MCF 10A (cell line): Measurements from ENCODE around the gene DIP2C. TPM values are rescaled to one million over a fixed set of nuclear protein-coding genes. Genes with fewer than 3 reads are reported as not detected.

Experiments used
- BruUV-seq: library from RNA; stranded (reverse); fragments of 400-500 nt; replicated peaks from 2 replicates; lab custom pipeline; 2021; lab: Mats Ljungman, UMichigan
- CTCF ChIA-PET: fragments of 300-600 bp; sonication (Branson Sonifier 250); formaldehyde crosslinking; extraction: SDS; loops from one replicate; lab custom pipeline; 2021; ENCODE audit warnings: antibody characterized with exemption, inconsistent platforms; lab: Yijun Ruan, JAX
- POLR2A ChIA-PET: fragments of 300-600, 350-650 bp; sonication (Branson Sonifier 250); formaldehyde crosslinking; extraction: SDS; loops from one replicate; lab custom pipeline; 2020; ENCODE audit warnings: antibody characterized with exemption, inconsistent platforms; lab: Yijun Ruan, JAX
- DNase-seq: peaks from one replicate; pipeline ENCODE4 v3.0.0-alpha.2; 2018; ENCODE audit not compliant: unreplicated experiment
- H3K27ac Mint-ChIP-seq: one replicate; pipeline ENCODE4 v1.8.0; 2022; ENCODE audit warnings: mild to moderate bottlenecking, low read depth, mixed read lengths; ENCODE audit not compliant: unreplicated experiment
- H3K27me3 Mint-ChIP-seq: one replicate; pipeline ENCODE4 v1.8.0; 2022; ENCODE audit warnings: mixed read lengths; ENCODE audit not compliant: insufficient read depth, unreplicated experiment
- H3K36me3 Mint-ChIP-seq: one replicate; pipeline ENCODE4 v1.8.0; 2022; ENCODE audit warnings: mild to moderate bottlenecking, moderate library complexity, mixed read lengths; ENCODE audit not compliant: insufficient read depth, unreplicated experiment
- H3K4me1 Mint-ChIP-seq: one replicate; pipeline ENCODE4 v1.8.0; 2022; ENCODE audit warnings: mixed read lengths; ENCODE audit not compliant: insufficient read depth, unreplicated experiment
- H3K4me3 Mint-ChIP-seq: one replicate; pipeline ENCODE4 v1.8.0; 2022; ENCODE audit warnings: mild to moderate bottlenecking, moderate library complexity, mixed read lengths; ENCODE audit not compliant: unreplicated experiment
- H3K9me3 Mint-ChIP-seq: one replicate; pipeline ENCODE4 v1.8.0; 2022; ENCODE audit warnings: mixed read lengths; ENCODE audit not compliant: unreplicated experiment
- intact Hi-C: fragments of 100-400 bp; cut with micrococcal nuclease; formaldehyde crosslinking; loops from 2 replicates; pipeline ENCODE4 v1.14.1; 2022
- total RNA-seq: library from RNA; stranded (reverse); gene quantifications from 2 replicates; pipeline ENCODE4 v1.2.3, GENCODE V29; 2022
- TF ChIP-seq, protein P1 (sequence below): fragments of 200-600 bp; IDR thresholded peaks from one replicate; pipeline ENCODE4 v1.8.0; 2022; ENCODE audit warnings: antibody characterized with exemption, mild to moderate bottlenecking; ENCODE audit not compliant: unreplicated experiment

The DIP2C gene
- total RNA-seq, 1 experiment from 2014 or later = 0.37 TPM

DNA sequence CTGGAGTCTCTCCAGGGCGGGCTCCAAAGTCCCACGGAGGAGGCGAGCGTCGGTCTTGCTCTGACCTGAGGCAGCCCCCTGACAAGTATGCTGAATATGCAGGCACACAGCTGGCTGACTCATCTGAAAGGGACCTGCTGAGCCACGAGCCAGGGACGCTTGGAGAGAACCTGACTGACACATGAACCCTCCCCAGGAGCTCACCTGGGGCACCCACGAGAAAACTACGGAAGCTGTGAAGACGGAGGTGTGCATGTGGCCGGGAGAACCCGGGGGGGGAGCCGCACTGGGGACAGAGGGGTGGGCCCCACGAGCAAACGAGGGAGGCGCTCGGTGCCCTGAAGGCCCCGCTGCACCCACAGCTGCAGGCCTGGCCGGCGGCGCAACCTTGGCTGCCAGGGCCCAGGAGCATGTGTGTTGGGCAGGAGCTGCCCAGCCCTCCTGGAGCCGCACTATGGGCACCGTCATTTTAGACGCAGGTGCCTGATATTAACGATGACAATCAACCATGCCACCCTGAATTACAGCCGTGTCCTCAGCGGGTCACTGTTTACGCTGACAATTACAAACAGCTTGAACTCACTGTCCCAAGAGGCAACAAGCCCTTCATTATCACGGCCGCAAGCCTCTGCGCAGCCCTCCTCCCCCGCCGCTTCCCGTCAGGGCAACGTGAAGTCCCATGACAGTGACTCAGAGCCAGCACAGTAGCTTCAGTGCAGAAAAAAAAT is 64.7 kb downstream of the DIP2C start:
- Mint-ChIP-seq H3K4me1 (no peaks in the 10 kb centered on the region), H3K36me3 (no peaks in the 10 kb centered on the region), H3K27ac (no peak overlapping the region), H3K27me3 (peaks cover 44% of the 10 kb centered on the region), H3K9me3 (no peaks in the 10 kb centered on the region), H3K4me3 (no peak overlapping the region)
- intact Hi-C loops = no loop called here
- no TSS peak for BruUV-seq
- POLR2A ChIA-PET = no interaction called here
- CTCF ChIA-PET = interaction anchor here (0.6 kb wide), 1 partner anchor 366 kb away, joined by 3 read pairs; no protein-coding TSS in a partner anchor
- peak; percentile 4 for DNase-seq
- TF ChIP-seq, protein P1, sequence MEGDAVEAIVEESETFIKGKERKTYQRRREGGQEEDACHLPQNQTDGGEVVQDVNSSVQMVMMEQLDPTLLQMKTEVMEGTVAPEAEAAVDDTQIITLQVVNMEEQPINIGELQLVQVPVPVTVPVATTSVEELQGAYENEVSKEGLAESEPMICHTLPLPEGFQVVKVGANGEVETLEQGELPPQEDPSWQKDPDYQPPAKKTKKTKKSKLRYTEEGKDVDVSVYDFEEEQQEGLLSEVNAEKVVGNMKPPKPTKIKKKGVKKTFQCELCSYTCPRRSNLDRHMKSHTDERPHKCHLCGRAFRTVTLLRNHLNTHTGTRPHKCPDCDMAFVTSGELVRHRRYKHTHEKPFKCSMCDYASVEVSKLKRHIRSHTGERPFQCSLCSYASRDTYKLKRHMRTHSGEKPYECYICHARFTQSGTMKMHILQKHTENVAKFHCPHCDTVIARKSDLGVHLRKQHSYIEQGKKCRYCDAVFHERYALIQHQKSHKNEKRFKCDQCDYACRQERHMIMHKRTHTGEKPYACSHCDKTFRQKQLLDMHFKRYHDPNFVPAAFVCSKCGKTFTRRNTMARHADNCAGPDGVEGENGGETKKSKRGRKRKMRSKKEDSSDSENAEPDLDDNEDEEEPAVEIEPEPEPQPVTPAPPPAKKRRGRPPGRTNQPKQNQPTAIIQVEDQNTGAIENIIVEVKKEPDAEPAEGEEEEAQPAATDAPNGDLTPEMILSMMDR = no peak

DNA sequence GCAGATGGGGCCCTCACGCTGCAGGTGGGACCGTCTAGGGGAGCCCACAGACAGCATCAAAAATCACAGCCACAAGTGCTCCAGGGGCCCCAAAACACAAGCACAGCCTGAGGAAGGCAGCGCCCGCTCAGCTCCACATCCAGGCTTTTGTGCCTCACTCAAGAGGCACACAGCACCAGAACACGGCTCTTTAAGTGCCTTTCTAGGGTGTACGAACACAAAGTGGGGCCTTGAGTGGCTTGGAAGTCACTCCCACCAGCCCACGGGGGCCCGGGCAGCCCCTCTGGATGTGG is 65.2 kb downstream of the DIP2C start:
- Mint-ChIP-seq H3K4me3 (no peak overlapping the region), H3K27me3 (peaks cover 49% of the 10 kb centered on the region), H3K36me3 (no peaks in the 10 kb centered on the region), H3K27ac (no peak overlapping the region), H3K9me3 (no peaks in the 10 kb centered on the region), H3K4me1 (no peaks in the 10 kb centered on the region)
- BruUV-seq = no TSS peak
- TF ChIP-seq, protein P1 = no peak
- no peak for DNase-seq
- intact Hi-C loops = no loop called here
- ChIA-PET POLR2A (no interaction called here), CTCF (no interaction called here)

DNA sequence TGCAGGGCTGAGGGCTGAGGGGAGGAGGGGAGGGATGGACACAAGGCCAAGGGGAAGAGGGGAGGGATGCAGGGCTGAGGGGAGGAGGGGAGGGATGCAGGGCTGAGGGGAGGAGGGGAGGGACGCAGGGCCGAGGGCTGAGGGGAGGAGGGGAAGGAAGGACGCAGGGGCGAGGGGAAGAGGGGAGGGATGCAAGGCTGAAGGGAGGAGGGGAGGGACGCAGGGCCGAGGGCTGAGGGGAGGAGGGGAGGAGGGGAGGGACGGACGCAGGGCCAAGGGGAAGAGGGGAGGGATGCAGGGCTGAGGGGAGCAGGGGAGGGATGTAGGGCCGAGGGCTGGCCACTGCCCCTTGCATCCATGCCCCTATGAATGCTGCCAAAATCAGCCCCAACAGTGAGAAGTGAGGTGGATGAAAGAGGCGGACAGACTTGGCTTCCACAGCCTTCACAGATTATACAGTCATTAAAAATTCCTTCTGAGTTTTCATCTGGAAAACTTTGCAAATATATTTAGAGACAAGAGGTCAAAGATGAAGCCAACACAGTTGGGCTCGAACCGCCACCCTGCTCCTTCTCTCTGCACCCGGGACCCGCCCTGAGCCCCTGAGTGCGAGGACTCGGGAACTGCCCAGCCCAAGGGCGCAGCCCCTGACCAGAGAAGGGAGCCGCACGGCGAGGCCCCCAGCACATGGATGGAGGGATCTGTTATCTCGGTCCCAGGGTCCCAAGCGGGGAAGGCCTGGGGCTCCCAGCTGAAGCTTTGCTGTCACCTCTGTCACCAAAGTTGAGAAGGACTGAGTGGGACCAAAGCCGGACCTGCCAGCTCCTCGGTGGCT is 65.8 kb downstream of the DIP2C start:
- Mint-ChIP-seq H3K9me3 (no peaks in the 10 kb centered on the region), H3K4me3 (no peak overlapping the region), H3K36me3 (no peaks in the 10 kb centered on the region), H3K27ac (no peak overlapping the region), H3K4me1 (no peaks in the 10 kb centered on the region), H3K27me3 (peaks cover 55% of the 10 kb centered on the region)
- POLR2A ChIA-PET = no interaction called here
- no peak for DNase-seq
- no TSS peak for BruUV-seq
- CTCF ChIA-PET = no interaction called here
- intact Hi-C loops = no loop called here
- TF ChIP-seq, protein P1 = no peak

DNA sequence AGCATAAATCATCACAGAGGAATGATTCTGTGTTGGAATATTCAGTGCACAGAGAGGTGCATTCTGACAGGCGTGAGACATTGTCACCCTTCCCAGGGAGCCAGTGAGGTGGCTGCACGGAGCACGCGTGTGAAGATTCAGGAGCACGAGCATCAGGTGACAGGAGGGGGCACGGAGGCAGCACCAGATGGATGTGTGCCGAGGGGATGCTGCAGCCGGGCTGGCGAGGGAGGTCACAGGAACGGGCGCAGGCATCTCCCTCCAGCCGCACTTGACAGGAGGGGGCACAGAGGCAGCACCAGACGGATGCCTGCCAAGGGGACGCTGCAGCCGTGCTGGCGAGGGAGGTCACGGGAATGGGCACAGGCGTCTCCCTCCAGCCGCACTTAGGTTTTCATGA is 66.5 kb downstream of the DIP2C start:
- TF ChIP-seq, protein P1 = no peak
- no TSS peak for BruUV-seq
- ChIA-PET POLR2A (no interaction called here), CTCF (no interaction called here)
- Mint-ChIP-seq H3K9me3 (no peaks in the 10 kb centered on the region), H3K27ac (no peak overlapping the region), H3K36me3 (no peaks in the 10 kb centered on the region), H3K27me3 (peaks cover 62% of the 10 kb centered on the region), H3K4me3 (no peak overlapping the region), H3K4me1 (no peaks in the 10 kb centered on the region)
- intact Hi-C loops = no loop called here
- no peak for DNase-seq
